KMS-11 (cell line): ENCODE data around the gene EPM2AIP1.

Experiments used
- H2AFZ ChIP-seq: fragments of 200-600 bp; sonication (generic); 2 replicates; pipeline ENCODE4 v1.6.1; 2016; ENCODE audit warnings: antibody characterized with exemption, mixed run types, low read depth
- H3K27ac ChIP-seq: fragments of 200-600 bp; sonication (generic); 2 replicates; pipeline ENCODE4 v1.6.1; 2016; ENCODE audit warnings: mild to moderate bottlenecking, mixed run types
- H3K27me3 ChIP-seq: fragments of 200-600 bp; sonication (generic); 2 replicates; pipeline ENCODE4 v1.6.1; 2017; ENCODE audit warnings: mild to moderate bottlenecking, low read depth, mixed run types, moderate library complexity; ENCODE audit not compliant: insufficient read depth
- H3K36me3 ChIP-seq: fragments of 200-600 bp; sonication (generic); 2 replicates; pipeline ENCODE4 v1.6.1; 2017; ENCODE audit warnings: mild to moderate bottlenecking, mixed run types; ENCODE audit not compliant: insufficient read depth
- H3K4me1 ChIP-seq: fragments of 200-600 bp; sonication (generic); 2 replicates; pipeline ENCODE4 v1.6.1; 2016; ENCODE audit warnings: mild to moderate bottlenecking, low read depth, mixed run types; ENCODE audit not compliant: poor library complexity, severe bottlenecking
- H3K4me2 ChIP-seq: fragments of 200-600 bp; sonication (generic); 2 replicates; pipeline ENCODE4 v1.7.0; 2016; ENCODE audit warnings: mild to moderate bottlenecking, mixed run types
- H3K4me3 ChIP-seq: fragments of 200-600 bp; sonication (generic); IDR thresholded peaks from 2 replicates; pipeline ENCODE4 v1.6.1; 2017; ENCODE audit warnings: low read depth, low read length, mixed read lengths; ENCODE audit not compliant: insufficient read depth
- H3K79me2 ChIP-seq: fragments of 200-600 bp; sonication (generic); 2 replicates; pipeline ENCODE4 v1.6.1; 2016; ENCODE audit warnings: low read depth, mixed run types; ENCODE audit not compliant: insufficient read depth
- H3K9ac ChIP-seq: fragments of 200-600 bp; sonication (generic); 2 replicates; pipeline ENCODE4 v1.6.1; 2016; ENCODE audit warnings: mild to moderate bottlenecking, mixed run types
- H4K20me1 ChIP-seq: fragments of 200-600 bp; sonication (generic); 2 replicates; pipeline ENCODE4 v1.6.1; 2016; ENCODE audit warnings: mild to moderate bottlenecking, mixed run types; ENCODE audit not compliant: insufficient read depth
- TF ChIP-seq, protein P1 (sequence below): fragments of 200-600 bp; sonication (generic); conservative IDR thresholded peaks from 2 replicates; pipeline ENCODE4 v1.6.1; 2017; ENCODE audit warnings: low read depth, mild to moderate bottlenecking, antibody characterized with exemption, low read length, moderate library complexity, mixed read lengths

Gene EPM2AIP1

DNA sequence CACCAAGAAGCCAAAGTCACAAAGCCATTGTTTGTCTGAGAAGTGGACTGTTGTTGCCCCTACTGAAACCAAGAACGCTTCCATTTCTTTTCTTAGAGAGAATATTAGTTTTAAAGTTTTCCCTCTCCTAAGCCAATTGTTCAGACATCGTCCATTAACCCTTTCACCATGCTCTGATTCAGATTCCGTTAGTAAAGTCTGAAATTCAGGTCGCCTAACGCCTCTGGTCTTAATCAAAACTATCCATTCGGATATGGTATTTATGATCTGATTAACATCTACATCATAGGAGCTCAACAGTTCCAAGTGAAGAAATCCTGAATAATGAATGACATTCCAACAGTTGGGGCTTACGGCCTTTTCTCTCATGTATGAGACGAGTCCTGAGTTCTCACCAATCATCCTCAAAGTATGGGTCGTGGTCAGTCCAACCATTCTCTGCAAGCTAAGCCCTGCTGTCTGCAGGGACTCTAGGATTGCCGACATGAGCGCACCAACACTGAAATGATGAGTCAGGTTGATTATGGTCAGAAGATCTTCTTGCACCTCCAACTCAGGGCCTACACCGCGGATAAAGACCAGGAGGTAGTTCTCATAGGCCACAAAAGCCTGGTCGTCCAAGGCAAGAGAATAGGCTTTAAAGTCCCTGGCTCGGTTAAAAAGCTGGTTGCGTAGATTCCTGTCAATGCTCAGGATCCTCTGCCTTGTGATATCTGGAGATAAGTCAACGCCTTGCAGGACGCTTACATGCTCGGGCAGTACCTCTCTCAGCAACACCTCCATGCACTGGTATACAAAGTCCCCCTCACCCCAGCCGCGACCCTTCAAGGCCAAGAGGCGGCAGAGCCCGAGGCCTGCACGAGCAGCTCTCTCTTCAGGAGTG lies 767 bp downstream of the EPM2AIP1 start:
- Histone ChIP-seq H3K9ac (peak overlapping the region; percentile 90), H3K79me2 (peaks cover 45% of the 10 kb centered on the region), H3K27ac (peak overlapping the region; percentile 93), H3K27me3 (no peaks in the 10 kb centered on the region), H3K4me3 (no peak overlapping the region), H3K36me3 (no peaks in the 10 kb centered on the region), H4K20me1 (no peaks in the 10 kb centered on the region), H3K4me2 (peak overlapping the region; percentile 64), H2AFZ (peak overlapping the region; percentile 49; the same call in 1 of the 2 replicates), H3K4me1 (peaks cover 31% of the 10 kb centered on the region)
- TF ChIP-seq, protein P1, sequence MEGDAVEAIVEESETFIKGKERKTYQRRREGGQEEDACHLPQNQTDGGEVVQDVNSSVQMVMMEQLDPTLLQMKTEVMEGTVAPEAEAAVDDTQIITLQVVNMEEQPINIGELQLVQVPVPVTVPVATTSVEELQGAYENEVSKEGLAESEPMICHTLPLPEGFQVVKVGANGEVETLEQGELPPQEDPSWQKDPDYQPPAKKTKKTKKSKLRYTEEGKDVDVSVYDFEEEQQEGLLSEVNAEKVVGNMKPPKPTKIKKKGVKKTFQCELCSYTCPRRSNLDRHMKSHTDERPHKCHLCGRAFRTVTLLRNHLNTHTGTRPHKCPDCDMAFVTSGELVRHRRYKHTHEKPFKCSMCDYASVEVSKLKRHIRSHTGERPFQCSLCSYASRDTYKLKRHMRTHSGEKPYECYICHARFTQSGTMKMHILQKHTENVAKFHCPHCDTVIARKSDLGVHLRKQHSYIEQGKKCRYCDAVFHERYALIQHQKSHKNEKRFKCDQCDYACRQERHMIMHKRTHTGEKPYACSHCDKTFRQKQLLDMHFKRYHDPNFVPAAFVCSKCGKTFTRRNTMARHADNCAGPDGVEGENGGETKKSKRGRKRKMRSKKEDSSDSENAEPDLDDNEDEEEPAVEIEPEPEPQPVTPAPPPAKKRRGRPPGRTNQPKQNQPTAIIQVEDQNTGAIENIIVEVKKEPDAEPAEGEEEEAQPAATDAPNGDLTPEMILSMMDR: no peak

- peak overlapping the region; percentile 64 for H3K4me2 ChIP-seq
- TF ChIP-seq, protein P1: no peak
- H3K36me3 ChIP-seq: no peaks in the 10 kb centered on the region
- peaks cover 45% of the 10 kb centered on the region for H3K79me2 ChIP-seq
- peak overlapping the region; percentile 90; the same call in 1 of the 2 replicates for H3K9ac ChIP-seq
- peak overlapping the region; percentile 93; the same call in 1 of the 2 replicates for H3K27ac ChIP-seq
- peaks cover 31% of the 10 kb centered on the region for H3K4me1 ChIP-seq
- H3K4me3 ChIP-seq: no peak overlapping the region
- H3K27me3 ChIP-seq: no peaks in the 10 kb centered on the region
- H2AFZ ChIP-seq: no peak overlapping the region
- H4K20me1 ChIP-seq: no peaks in the 10 kb centered on the region
Measured at GRCh38 chr3:36991147-36991546, 1.8 kb downstream of the EPM2AIP1 start.

DNA sequence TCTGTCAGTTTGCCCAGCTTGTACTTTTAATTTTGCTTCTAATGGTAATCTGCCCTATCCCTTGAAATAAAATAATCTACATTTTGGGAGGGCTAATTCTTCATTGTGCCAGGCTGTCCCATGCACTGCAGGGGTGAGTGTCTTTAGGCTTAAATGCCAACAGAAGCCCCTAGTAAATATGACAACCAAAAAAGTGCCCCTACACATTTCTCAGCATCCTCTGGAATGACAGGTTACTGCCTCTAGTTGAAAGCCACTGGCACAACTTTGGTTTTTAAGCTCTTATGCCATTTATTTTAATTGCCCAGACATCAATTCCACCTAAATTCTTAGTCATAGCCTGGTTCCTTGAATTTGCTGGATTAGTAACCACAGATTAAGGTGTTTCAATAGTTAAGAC lies 3.4 kb downstream of the EPM2AIP1 start:
- Histone ChIP-seq H3K4me2 (peak overlapping the region; percentile 64; the same call in 1 of the 2 replicates), H3K4me1 (peaks cover 26% of the 10 kb centered on the region), H3K27ac (no peak overlapping the region), H2AFZ (no peak overlapping the region), H3K36me3 (no peaks in the 10 kb centered on the region), H3K27me3 (no peaks in the 10 kb centered on the region), H3K79me2 (peaks cover 45% of the 10 kb centered on the region), H4K20me1 (no peaks in the 10 kb centered on the region), H3K4me3 (no peak overlapping the region), H3K9ac (no peak overlapping the region)
- TF ChIP-seq, protein P1: no peak

- H2AFZ ChIP-seq: no peak overlapping the region
- no peaks in the 10 kb centered on the region for H4K20me1 ChIP-seq
- TF ChIP-seq, protein P1: no peak
- no peak overlapping the region for H3K9ac ChIP-seq
- peaks cover 40% of the 10 kb centered on the region for H3K79me2 ChIP-seq
- no peak overlapping the region for H3K4me2 ChIP-seq
- no peaks in the 10 kb centered on the region for H3K36me3 ChIP-seq
- peaks cover 25% of the 10 kb centered on the region for H3K4me1 ChIP-seq
- no peak overlapping the region for H3K4me3 ChIP-seq
- no peaks in the 10 kb centered on the region for H3K27me3 ChIP-seq
- H3K27ac ChIP-seq: no peak overlapping the region
Measured at GRCh38 chr3:36989005-36989404, 3.9 kb downstream of the EPM2AIP1 start.
